Spinal cord (tissue), 10 donors: ENCODE data around the gene ADCYAP1R1. TPM values are rescaled to one million over a fixed set of nuclear protein-coding genes. Genes with fewer than 3 reads are reported as not detected.

ENCODE experiments used
- DNase-seq, 6 donors: peaks; one replicate each; pipeline versions ENCODE4 v3.0.0 to v3.0.0-alpha.2; 2013 to 2015; ENCODE audit warnings: low spot score in 6 of 6, low read depth in 4 of 6
- H3K27ac ChIP-seq: one replicate; pipeline ENCODE4 v1.5.1; 2013; ENCODE audit warnings: low read depth, low read length, control low read depth
- H3K27me3 ChIP-seq: one replicate; pipeline ENCODE4 v1.6.1; 2013; ENCODE audit warnings: low read length; ENCODE audit not compliant: control insufficient read depth, insufficient read depth
- H3K36me3 ChIP-seq: one replicate; pipeline ENCODE4 v1.6.1; 2013; ENCODE audit warnings: low read length; ENCODE audit not compliant: control insufficient read depth, insufficient read depth
- H3K4me1 ChIP-seq: one replicate; pipeline ENCODE4 v1.6.1; 2013; ENCODE audit warnings: low read length; ENCODE audit not compliant: control insufficient read depth, insufficient read depth
- H3K4me3 ChIP-seq: one replicate; pipeline ENCODE4 v1.5.1; 2013; ENCODE audit warnings: low read depth, low read length, control low read depth
- H3K9me3 ChIP-seq: one replicate; pipeline ENCODE4 v1.6.1; 2013; ENCODE audit warnings: low read length; ENCODE audit not compliant: control insufficient read depth, insufficient read depth
- WGBS: methylation state at CpG from one replicate; pipeline ENCODE4 v1.1.5; 2013; ENCODE audit warnings: missing lambda C conversion rate; ENCODE audit not compliant: insufficient coverage; 5-methylcytosine and 5-hydroxymethylcytosine counted together
- polyA plus RNA-seq, 2 donors: library from polyadenylated mRNA; unstranded; fragments of 120-200 nt; gene quantifications; one replicate each; pipeline ENCODE4 v1.2.1, GENCODE V29; 2013; ENCODE audit not compliant: insufficient read length in 2 of 2
- total RNA-seq, 2 donors: library from RNA; depleted of rRNA in 1 of 2; stranded (reverse); fragments of 120-200 nt in 1 of 2; fragments of >200 nt in 1 of 2; gene quantifications; one replicate each; pipeline versions ENCODE4 v1.2.3 to v1.2.4, GENCODE V29; 2013 to 2014
- donor health status: healthy.

ADCYAP1R1 gene
- total and polyA plus RNA-seq, 4 donors, result 68.2 to 253 (median 138) TPM

DNA sequence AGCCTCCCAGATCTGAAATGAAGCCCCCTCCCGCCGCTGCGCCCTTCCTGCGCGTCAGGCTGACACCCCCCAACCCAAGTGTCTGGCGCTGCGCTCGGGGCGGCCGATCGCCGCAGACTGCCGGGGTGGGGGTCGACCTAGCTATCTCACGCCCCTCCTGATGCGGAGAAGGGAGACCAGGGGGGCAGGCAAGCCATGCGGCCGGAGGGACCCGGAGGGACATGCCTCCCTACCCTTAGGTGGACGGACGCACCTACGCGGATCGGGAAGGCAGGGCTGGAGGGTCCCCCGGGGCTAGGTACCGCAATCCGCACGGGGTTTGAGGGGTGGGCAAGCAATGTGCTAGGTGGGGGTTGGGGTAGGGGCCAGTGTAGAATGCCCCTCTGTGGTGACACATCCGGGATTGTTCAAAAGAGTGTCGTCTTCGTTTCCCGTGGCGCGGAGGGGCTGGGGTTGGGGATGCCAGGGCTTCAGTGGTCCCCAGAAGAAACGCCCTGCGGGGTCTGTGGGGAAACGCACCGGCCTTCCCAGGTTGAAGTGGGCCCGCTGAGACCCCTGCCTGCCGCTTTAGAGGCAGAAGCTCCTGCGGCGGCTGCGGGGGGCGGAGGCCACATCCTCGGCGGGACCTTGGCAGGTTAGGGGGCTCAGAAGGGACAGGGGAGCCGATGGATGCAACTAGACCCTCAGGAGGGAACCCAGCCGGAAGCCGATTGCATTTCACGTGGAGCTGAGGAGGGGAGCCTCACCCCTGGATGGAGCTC, 913 bp downstream of the ADCYAP1R1 start:
- Histone ChIP-seq H3K4me3 (peak overlapping the region; percentile 53), H3K36me3 (peaks cover 26% of the 10 kb centered on the region), H3K4me1 (peaks cover 84% of the 10 kb centered on the region), H3K27me3 (peaks cover 5% of the 10 kb centered on the region), H3K9me3 (no peaks in the 10 kb centered on the region), H3K27ac (no peak overlapping the region)
- under 1% methylated on average over 50 of the region's 50 CpGs for WGBS
- DNase-seq, result peak in 2 of 6 donors; percentile 52 to 62

DNA sequence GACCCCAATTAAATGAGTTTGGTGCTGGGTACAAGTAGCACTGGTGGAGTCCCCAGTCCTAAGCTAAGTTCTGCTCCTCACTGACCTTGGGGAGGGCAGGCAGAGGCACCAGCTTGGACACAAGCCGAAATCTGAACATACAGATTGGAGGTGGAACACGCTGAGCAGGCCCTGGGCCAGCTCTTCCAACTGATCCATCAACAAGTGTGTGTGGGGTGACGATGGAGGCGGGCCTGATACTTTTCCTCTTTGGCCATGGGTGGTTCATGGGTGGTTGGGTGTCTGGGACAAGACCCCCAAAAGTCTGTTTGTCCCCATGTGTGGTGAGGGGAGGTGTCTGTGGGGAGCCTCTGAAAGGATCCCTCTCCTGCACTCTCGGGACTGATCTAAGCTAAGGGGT, 1.9 kb downstream of the ADCYAP1R1 start:
- 51% methylated on average over 3 of the region's 5 CpGs for WGBS
- no peak for DNase-seq
- peaks cover 85% of the 10 kb centered on the region for H3K4me1 ChIP-seq

DNA sequence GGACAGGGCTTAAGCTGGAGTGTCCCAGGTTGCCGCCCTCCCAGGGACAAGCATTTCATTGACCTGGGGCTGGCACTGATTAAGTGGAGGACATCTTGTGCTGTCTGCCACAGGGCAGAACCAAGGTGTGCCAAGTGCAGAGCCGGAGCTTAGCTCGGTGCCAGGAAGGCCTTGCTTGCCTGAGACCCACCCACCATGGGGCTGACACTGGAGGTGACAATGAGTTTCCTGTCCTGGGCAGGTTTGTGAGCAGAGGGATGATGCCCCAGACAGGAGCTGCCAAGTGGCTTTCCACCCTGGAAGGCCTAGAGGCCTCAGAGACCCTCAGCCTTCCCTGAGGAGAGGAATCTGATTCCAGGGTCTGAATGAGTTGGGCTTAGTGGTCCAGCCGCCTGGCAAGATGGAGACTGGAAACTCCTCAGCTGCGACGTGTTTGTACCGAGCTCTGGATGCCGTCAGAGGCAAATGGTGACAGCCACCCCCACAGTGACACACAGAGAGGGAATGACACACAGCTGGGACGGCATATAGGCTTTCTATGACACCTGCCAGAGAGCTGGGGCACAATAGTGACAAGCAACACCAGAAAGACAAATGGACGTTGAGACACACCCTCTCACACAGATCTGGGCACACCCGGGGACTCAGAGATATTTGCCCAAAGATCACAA, 2.6 kb downstream of the ADCYAP1R1 start:
- DNase-seq, result no peak
- no peaks in the 10 kb centered on the region for H3K9me3 ChIP-seq
- peaks cover 5% of the 10 kb centered on the region for H3K27me3 ChIP-seq
- peak overlapping the region; percentile 35 for H3K27ac ChIP-seq
- H3K36me3 ChIP-seq, result peaks cover 37% of the 10 kb centered on the region
- H3K4me1 ChIP-seq, result peaks cover 85% of the 10 kb centered on the region
- WGBS, result 44% methylated on average over 9 of the region's 11 CpGs
- H3K4me3 ChIP-seq, result peak overlapping the region; percentile 53

More for the DNA sequence above, 1.9 kb downstream of the ADCYAP1R1 start:
- peaks cover 33% of the 10 kb centered on the region for H3K36me3 ChIP-seq
- H3K9me3 ChIP-seq, result no peaks in the 10 kb centered on the region
- peaks cover 5% of the 10 kb centered on the region for H3K27me3 ChIP-seq
- H3K27ac ChIP-seq, result no peak overlapping the region
- H3K4me3 ChIP-seq, result peak overlapping the region; percentile 53

DNA sequence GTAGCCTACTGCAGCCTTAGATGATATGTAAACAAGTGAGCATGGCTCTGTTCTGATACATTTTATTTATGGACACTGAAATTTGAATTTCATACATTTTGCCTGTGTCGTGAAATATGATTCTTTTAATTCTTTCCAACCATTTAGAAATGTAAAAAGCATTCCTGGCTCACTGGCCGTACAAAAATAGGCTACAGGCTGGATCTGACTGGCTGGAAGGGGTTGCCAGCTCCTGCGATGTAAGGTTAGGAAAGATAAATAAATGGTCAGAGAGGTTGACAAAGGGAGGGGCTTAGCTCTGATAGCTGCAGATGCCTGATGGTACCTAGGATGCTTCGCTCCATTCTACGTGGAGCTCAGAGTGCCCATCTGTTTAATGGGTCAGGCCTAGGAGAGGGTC, 3.4 kb downstream of the ADCYAP1R1 start:
- H3K27me3 ChIP-seq, result peaks cover 5% of the 10 kb centered on the region
- peaks cover 84% of the 10 kb centered on the region for H3K4me1 ChIP-seq
- no peak overlapping the region for H3K27ac ChIP-seq
- DNase-seq, result no peak
- H3K4me3 ChIP-seq, result no peak overlapping the region
- H3K36me3 ChIP-seq, result peaks cover 37% of the 10 kb centered on the region
- WGBS, result 42% methylated on average over 3 of the region's 5 CpGs
- H3K9me3 ChIP-seq, result no peaks in the 10 kb centered on the region

DNA sequence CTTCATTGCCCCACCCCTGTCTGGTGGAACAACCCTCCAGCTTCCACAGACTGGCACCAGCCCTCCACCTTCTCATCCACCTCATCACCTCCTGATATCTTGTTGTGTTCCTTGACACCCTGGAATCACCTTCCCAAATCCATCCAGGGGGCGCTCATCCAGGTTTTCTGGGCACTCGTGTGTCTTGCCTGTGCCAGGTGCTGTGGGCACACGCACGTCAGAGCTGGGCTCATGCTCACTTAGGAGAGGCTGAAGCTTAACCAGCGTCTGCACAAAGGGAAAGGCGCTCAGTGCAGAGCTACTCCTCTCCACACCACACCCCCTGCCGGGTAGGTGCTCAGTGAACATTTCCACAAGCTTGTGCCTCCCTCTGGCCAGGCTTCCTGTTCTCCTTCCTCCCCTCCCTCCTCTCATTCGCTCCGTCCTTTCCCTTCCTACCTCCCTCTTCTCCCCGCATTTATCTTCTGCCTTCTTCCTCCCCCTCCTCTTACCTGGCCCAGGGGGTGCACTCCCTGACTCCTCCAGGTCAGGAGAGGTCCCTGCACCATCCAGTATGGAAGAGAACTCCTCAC, 4.8 kb downstream of the ADCYAP1R1 start:
- Histone ChIP-seq H3K9me3 (no peaks in the 10 kb centered on the region), H3K4me1 (peaks cover 87% of the 10 kb centered on the region), H3K36me3 (peaks cover 45% of the 10 kb centered on the region), H3K27ac (no peak overlapping the region), H3K27me3 (peaks cover 5% of the 10 kb centered on the region), H3K4me3 (no peak overlapping the region)
- 73% methylated on average over 9 of the region's 10 CpGs for WGBS
- DNase-seq, result peak in 1 of 6 donors; percentile 46

DNA sequence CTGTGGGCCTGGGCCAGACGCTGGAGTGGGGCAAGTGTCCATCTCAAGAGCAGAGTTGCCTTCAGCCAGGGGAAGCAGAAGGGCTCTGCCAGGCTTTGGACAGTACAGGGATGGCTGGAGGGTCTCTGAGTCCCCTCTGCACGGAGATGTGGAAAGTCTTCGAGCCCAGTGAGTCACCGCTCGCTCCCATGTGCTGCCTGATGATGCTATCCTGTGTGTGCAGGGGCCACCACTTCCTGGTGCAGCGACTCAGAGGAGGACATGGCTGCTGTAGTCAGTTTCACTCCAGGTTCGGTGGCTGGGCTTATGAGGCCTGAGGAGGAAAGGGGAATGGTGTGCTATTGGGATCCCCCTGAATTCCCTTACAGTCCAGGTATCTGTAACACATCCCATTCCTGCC, 6.0 kb downstream of the ADCYAP1R1 start:
- Histone ChIP-seq H3K4me1 (peaks cover 94% of the 10 kb centered on the region), H3K4me3 (no peak overlapping the region), H3K9me3 (no peaks in the 10 kb centered on the region), H3K27me3 (peaks cover 1% of the 10 kb centered on the region), H3K36me3 (peaks cover 54% of the 10 kb centered on the region), H3K27ac (no peak overlapping the region)
- 81% methylated on average over 6 of the region's 7 CpGs for WGBS
- no peak for DNase-seq

DNA sequence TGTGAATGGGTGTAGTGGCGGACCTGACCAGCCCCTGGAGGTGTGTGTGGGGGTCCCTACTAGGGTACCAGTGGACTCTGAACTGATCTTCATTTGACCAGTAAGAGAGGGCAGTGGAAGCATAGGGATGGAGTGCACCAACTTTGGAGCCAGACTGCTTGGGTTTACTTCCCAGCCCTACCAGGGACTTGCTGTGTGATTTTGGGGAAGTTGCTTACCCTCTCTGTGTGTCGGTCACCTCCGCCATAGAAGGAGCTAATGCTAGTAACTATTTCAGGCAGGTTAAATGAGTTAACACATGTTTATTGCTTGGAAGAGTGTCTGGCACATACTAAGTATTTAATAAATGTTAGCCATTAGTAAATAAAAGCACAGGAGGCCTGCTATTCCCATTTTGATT, 6.6 kb downstream of the ADCYAP1R1 start:
- WGBS, result 100% methylated on average over 1 of the region's 3 CpGs
- Histone ChIP-seq H3K4me3 (no peak overlapping the region), H3K36me3 (peaks cover 60% of the 10 kb centered on the region), H3K27me3 (no peaks in the 10 kb centered on the region), H3K27ac (no peak overlapping the region), H3K4me1 (peaks cover 94% of the 10 kb centered on the region), H3K9me3 (no peaks in the 10 kb centered on the region)
- no peak for DNase-seq

DNA sequence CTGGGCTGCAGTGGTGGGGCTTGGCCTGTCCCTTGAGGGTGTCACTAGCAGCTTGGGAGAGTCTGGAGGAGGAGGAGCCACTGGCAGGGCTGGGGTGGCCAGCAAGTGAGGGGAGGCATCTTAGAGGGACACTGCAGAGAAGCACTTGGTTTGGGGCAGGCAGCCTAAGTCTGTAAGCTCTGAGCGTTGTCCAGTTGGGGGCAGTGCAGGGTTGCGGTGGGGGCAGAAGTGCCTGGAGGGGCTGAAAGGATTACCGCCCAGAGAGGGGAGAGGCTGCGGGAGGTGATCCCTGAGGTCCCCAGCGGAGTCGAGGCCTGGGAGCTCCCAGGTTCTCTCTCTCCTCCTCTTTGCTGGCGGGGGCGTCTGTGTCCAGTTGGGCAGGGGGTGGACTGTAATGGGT, 7.4 kb downstream of the ADCYAP1R1 start:
- DNase-seq, result no peak
- Histone ChIP-seq H3K4me3 (no peak overlapping the region), H3K27me3 (no peaks in the 10 kb centered on the region), H3K4me1 (peaks cover 88% of the 10 kb centered on the region), H3K36me3 (peaks cover 65% of the 10 kb centered on the region), H3K9me3 (no peaks in the 10 kb centered on the region), H3K27ac (no peak overlapping the region)
- WGBS, result 65% methylated on average over 4 of the region's 8 CpGs

DNA sequence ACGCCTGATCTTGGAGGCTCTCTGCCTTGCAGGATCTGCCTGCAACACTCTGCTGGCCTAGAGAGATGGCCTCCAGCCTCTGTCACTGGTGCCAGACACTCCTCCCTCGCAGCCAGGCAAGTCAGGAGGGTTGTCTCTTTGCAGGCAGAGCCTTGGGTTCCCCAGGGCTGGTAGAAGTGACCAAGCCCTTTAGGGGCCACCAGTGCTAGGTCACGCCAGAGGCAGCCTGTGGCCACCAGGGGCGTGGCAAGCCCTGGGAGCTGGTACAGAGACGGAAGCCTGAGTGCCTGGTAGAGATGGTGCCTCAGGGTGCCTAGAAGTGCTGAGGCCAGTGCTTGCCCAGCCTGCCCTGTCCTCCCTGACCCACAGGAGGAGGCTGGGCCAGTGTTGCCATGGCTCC, 9.1 kb downstream of the ADCYAP1R1 start:
- H3K27me3 ChIP-seq, result no peaks in the 10 kb centered on the region
- H3K4me1 ChIP-seq, result peaks cover 82% of the 10 kb centered on the region
- H3K27ac ChIP-seq, result no peak overlapping the region
- no peak overlapping the region for H3K4me3 ChIP-seq
- H3K9me3 ChIP-seq, result no peaks in the 10 kb centered on the region
- DNase-seq, result no peak
- H3K36me3 ChIP-seq, result peaks cover 72% of the 10 kb centered on the region
- 52% methylated on average over 5 of the region's 5 CpGs for WGBS
